Activated naive CD8-positive, alpha-beta T cell (primary cell): ENCODE measurements around the gene ATP1B1.
"Not testable (repeated sequence)": the region's sequence is repeated elsewhere in the genome, so short reads cannot be mapped to it uniquely, and the experiment has no call there.

Experiments
- H3K27ac Mint-ChIP-seq: one replicate; pipeline ENCODE4 v1.8.0; 2021; ENCODE audit warnings: mixed read lengths
- H3K27me3 Mint-ChIP-seq: one replicate; pipeline ENCODE4 v1.8.0; 2021; ENCODE audit warnings: mixed read lengths
- H3K36me3 Mint-ChIP-seq: one replicate; pipeline ENCODE4 v1.8.0; 2021; ENCODE audit warnings: mixed read lengths
- H3K4me1 Mint-ChIP-seq: one replicate; pipeline ENCODE4 v1.8.0; 2021; ENCODE audit warnings: low read depth, mixed read lengths
- H3K4me3 Mint-ChIP-seq: one replicate; pipeline ENCODE4 v1.8.0; 2021; ENCODE audit warnings: mild to moderate bottlenecking, mixed read lengths
- H3K9me3 Mint-ChIP-seq: one replicate; pipeline ENCODE4 v1.8.0; 2021; ENCODE audit warnings: low read depth, mixed read lengths

ATP1B1 gene

DNA sequence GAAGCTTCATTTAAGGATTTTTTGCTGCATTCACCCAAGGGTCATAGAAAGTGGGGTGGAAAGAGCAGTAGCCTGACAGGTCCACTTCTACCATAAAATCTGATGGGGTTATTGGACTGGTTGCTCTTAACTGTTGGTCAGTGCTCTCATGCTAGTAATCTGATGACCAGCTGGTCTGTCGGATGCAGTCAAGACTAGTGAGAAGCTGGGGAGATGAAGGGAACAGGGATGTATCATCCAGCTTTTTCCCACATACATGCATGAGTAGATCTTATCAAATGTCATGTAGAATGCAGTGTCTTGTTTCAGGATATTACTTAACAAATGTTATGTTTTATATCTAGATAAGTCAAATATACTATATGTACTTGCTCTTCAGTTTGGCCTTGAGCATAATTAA is 11.1 kb downstream of the ATP1B1 start:
- no peaks in the 10 kb centered on the region for H3K9me3 Mint-ChIP-seq
- H3K4me1 Mint-ChIP-seq: peaks cover 4% of the 10 kb centered on the region
- no peak overlapping the region for H3K4me3 Mint-ChIP-seq
- H3K36me3 Mint-ChIP-seq: peaks cover 7% of the 10 kb centered on the region
- H3K27me3 Mint-ChIP-seq: no peaks in the 10 kb centered on the region
- no peak overlapping the region for H3K27ac Mint-ChIP-seq

DNA sequence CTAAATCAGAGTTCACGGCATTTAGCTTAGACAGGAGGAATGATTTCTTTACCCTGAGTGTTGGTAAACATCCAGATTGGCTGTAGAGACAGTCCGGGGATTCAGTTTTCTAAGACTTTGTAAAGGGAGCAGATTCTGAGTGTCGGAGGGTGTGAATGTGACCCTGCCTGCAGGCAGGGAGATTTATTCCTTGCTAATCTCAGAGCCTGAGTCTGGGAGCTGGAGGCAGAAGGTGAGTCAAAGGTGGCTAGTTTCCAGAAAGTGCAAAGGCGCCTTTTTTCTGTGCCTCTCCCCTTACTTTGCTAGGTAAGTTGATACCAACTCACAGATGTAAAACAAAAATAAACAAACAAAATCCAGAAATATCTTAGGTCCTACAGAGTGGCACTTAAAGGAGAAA is 11.7 kb downstream of the ATP1B1 start:
- Mint-ChIP-seq H3K27me3 (no peaks in the 10 kb centered on the region), H3K27ac (no peak overlapping the region), H3K4me1 (peaks cover 4% of the 10 kb centered on the region)

DNA sequence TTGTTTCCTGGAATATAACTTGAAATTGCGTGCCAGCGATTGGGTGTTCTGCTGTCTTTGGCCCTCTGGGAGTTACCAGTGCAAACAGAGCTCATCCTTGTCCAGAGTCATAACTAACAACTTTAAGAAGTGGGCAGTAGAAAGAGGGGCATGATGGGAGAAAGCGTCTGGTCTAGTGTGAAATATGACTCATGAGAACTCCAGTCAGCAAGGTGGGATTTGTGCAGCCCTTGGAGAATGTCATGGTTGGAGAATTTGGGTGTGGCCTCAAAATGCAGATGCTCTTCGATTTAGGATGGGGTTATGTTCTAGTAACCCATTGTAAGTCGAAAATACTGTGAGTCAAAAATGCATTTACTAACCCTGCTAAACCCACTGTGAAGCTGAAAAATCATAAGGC is 12.9 kb downstream of the ATP1B1 start:
- no peak overlapping the region for H3K4me3 Mint-ChIP-seq
- H3K36me3 Mint-ChIP-seq: peaks cover 6% of the 10 kb centered on the region
- H3K9me3 Mint-ChIP-seq: no peaks in the 10 kb centered on the region
- H3K27me3 Mint-ChIP-seq: no peaks in the 10 kb centered on the region
- H3K27ac Mint-ChIP-seq: no peak overlapping the region
- H3K4me1 Mint-ChIP-seq: peaks cover 4% of the 10 kb centered on the region

More for the DNA sequence above, 11.7 kb downstream of the ATP1B1 start:
- H3K4me3 Mint-ChIP-seq: no peak overlapping the region
- peaks cover 9% of the 10 kb centered on the region for H3K36me3 Mint-ChIP-seq
- H3K9me3 Mint-ChIP-seq: no peaks in the 10 kb centered on the region

DNA sequence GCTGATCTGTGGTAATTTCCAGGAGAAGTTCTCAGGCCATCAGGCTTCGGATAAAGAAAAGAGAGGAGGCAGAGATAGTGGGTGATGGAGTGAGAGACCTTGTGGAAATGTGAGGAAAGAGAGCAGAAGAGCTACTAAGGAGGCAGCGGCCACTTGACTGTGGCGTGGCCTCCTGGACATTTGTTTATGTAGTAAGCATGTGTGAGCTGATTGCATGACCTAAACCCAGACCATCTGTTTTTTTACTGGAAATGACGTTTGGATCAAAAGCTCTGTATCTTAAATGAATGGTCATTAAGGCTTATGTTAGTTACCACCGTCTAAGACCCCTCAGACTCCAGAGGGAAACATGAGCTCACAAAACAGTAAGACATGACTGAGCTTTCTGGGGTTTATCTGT is 13.6 kb downstream of the ATP1B1 start:
- no peak overlapping the region for H3K4me3 Mint-ChIP-seq
- H3K36me3 Mint-ChIP-seq: peaks cover 10% of the 10 kb centered on the region
- H3K9me3 Mint-ChIP-seq: no peaks in the 10 kb centered on the region
- no peak overlapping the region for H3K27ac Mint-ChIP-seq
- no peaks in the 10 kb centered on the region for H3K27me3 Mint-ChIP-seq
- H3K4me1 Mint-ChIP-seq: peaks cover 4% of the 10 kb centered on the region

DNA sequence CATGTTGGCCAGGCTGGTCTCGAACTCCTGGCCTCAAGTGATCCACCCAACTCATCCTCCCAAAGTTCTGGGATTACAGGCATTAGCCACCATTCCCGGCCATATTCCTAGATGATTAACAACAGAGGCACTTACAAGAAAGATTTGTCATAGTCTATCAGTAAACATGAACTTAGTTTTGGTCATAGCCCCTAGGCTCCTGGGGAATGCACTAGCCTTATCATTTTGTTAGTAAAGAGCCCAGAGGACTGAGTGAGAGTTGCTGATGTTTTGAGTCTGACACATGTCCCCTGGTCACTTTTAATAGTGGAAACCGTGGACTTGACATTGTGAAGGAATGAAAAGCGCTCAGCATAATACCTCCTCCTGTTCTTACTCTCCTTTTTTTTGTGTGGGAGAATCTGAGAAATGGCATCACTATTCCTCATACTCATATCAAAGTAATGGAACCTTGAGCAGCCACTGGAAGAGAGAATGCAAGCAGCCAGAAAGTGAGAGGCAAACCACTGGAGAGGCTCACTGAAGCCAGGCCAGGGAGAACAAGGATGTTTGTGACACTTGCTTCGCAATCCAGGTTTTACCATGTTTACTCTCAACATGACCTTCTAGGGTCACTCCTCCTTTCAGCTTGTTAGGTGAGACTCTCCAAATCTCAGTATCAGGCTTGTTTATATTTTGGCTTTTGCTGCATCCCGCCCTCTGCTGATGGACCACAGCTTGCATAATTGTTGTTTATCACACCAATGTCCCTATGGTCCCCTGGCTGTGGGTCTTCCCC is 14.8 kb downstream of the ATP1B1 start:
- H3K36me3 Mint-ChIP-seq: peaks cover 6% of the 10 kb centered on the region

DNA sequence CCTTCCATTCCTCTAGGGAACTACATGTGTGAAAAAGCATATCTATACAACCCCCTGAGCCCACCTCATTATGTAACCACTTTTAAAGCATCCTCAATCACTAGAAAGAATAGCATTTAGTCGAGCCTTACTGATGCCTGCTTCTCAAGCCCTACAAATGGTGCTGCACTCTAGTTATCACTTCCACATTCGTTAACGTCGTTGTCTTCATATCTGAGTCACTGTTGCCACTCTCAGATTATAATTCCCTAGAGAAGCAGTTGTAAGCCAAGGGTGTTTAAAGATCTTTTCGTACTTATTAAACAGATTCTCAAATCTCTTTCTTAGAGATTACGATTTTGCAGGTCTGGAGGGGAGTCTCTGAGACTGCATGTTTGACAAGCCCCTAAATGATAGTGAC is 16.5 kb downstream of the ATP1B1 start:
- Mint-ChIP-seq H3K4me3 (no peak overlapping the region), H3K4me1 (no peaks in the 10 kb centered on the region), H3K27me3 (no peaks in the 10 kb centered on the region), H3K36me3 (peaks cover 6% of the 10 kb centered on the region), H3K9me3 (no peaks in the 10 kb centered on the region), H3K27ac (no peak overlapping the region)

More for the DNA sequence above, 14.8 kb downstream of the ATP1B1 start:
- Mint-ChIP-seq H3K4me1 (peaks cover 2% of the 10 kb centered on the region), H3K27ac (no peak overlapping the region), H3K27me3 (no peaks in the 10 kb centered on the region), H3K4me3 (no peak overlapping the region), H3K9me3 (no peaks in the 10 kb centered on the region)

DNA sequence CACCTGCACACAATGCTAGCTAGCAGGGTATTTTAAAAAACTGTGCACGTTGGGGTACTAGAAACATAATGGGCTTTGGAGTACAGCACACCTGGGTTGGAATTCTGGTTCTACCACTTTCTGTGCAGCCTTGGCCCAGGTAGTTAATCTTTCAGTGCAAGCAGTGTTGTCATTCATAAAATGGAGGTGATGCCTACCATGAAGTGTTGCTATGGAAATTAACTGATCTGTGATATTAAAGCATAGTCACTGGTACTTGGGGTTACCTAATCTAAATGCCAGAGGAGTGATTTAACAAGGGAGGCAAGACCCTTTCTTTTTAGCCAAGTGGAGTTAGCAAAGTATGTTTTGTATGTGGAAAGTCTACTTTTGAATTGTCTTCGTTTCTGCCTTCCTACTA is 18.0 kb downstream of the ATP1B1 start:
- Mint-ChIP-seq H3K9me3 (no peaks in the 10 kb centered on the region), H3K4me1 (peaks cover 3% of the 10 kb centered on the region), H3K36me3 (peaks cover 9% of the 10 kb centered on the region), H3K27ac (no peak overlapping the region), H3K27me3 (no peaks in the 10 kb centered on the region), H3K4me3 (no peak overlapping the region)

DNA sequence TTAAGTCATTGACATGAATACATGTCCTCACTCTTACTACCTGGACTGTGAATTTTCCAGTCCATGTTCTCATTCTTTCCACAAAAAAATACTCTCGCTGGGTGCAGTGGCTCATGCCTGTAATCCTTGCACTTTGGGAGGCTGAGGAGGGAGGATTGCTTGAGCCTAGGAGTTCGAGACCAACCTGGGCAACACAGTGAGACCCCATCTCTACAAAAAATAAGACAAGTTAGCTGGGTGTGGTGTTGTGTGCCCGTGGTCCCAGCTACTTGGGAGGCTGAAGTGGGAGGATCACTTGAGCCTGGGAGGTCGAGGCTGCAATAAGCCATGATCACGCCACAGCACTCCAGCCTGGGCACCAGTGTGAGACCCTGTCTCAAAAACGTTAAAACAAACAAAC is 19.1 kb downstream of the ATP1B1 start:
- H3K4me1 Mint-ChIP-seq, H3K4me3 Mint-ChIP-seq, H3K36me3 Mint-ChIP-seq, H3K27ac Mint-ChIP-seq, H3K9me3 Mint-ChIP-seq, H3K27me3 Mint-ChIP-seq: not testable (repeated sequence)

DNA sequence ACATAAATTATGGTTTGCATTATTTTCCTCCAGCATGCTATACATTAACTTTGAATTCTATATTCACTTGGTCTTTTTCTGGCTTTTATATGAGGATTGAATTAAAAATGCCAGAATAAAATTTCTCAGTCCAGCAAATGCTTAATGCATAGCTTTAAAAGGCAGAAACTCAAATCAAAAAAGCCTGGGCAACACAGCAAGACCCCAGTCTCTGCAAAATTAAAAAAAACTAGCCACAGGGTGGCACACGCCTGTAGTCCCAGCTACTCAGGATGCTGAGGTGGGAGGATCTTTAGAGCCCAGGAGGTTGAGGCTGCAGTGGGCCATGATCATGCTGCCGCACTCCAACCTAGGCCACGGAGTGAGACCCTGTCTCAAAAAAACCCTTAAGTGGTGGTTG is 19.8 kb downstream of the ATP1B1 start:
- H3K36me3 Mint-ChIP-seq: peaks cover 13% of the 10 kb centered on the region
- peaks cover 3% of the 10 kb centered on the region for H3K4me1 Mint-ChIP-seq
- H3K27me3 Mint-ChIP-seq: no peaks in the 10 kb centered on the region
- no peaks in the 10 kb centered on the region for H3K9me3 Mint-ChIP-seq
- H3K4me3 Mint-ChIP-seq: no peak overlapping the region
- H3K27ac Mint-ChIP-seq: no peak overlapping the region

DNA sequence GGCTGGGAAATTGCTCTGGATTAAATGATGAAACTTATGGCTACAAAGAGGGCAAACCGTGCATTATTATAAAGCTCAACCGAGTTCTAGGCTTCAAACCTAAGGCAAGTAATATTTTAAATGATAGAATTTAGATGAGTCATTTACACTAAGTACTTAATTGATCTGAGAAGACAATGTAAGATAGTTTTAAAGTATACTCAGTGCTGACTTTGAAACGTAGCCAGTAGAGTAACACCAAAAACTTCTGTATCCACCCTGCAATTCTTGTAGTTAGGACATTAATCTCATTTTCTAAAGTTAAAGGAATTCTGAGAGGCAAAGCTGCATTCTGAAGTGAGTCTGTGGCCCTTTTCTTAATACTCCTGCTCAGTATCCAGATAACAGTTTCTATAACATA is 20.8 kb downstream of the ATP1B1 start:
- no peaks in the 10 kb centered on the region for H3K9me3 Mint-ChIP-seq
- H3K4me1 Mint-ChIP-seq: peaks cover 3% of the 10 kb centered on the region
- H3K36me3 Mint-ChIP-seq: peaks cover 13% of the 10 kb centered on the region
- H3K27ac Mint-ChIP-seq: no peak overlapping the region
- H3K4me3 Mint-ChIP-seq: no peak overlapping the region
- H3K27me3 Mint-ChIP-seq: no peaks in the 10 kb centered on the region

DNA sequence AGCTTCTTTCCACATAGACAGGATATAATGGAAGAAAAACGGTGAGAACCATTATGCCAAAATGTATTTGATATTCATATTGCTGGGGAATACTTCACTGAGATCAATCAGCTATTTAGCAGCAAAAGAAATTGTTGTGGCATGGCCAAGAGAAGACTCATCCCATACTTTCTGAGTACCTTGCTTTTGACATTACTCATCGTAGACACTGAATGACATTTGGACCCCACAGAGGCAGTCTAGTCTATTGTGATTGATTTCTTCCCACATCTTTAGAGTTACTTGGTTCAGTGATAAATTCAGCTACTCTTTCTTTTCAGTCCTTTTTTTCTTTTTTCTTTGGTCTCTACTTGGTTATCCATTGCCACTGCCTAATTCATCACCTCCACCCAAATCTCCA is 22.1 kb downstream of the ATP1B1 start:
- Mint-ChIP-seq H3K9me3 (no peaks in the 10 kb centered on the region), H3K27me3 (no peaks in the 10 kb centered on the region), H3K36me3 (peaks cover 13% of the 10 kb centered on the region), H3K4me1 (peaks cover 3% of the 10 kb centered on the region), H3K4me3 (no peak overlapping the region), H3K27ac (peak overlapping the region; percentile 35)

DNA sequence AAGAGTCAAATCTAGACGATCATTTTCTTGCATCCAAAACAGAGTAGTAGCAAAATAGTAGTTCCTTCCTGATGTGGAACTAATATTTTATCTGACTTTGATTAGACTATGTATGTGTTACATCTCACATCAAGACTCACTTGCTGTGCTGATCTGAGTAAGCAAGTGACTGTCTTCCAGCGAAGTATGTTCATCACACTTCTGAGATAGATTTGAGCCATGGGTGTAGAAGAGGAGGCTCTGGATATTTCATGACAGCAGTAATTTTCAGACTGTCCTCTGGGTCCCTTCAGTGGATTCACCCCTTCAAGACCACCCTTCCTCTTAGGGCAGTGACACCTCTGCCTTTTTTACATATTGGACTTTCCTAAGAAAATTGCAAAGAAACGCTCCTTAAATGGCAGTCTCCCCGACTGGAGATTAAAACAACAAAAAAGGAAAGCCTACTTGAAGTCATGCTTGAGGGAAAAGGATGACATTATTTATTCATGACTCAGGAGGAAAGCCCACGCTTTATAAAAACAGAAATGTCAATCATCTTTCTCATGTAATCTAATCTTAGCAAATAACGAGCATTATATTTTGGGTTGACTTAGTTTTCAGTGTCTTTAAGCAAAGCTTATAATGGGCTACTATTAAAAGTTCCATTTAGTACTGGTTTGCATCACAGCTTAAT is 22.8 kb downstream of the ATP1B1 start:
- Mint-ChIP-seq H3K27ac (no peak overlapping the region), H3K4me1 (peaks cover 3% of the 10 kb centered on the region)

DNA sequence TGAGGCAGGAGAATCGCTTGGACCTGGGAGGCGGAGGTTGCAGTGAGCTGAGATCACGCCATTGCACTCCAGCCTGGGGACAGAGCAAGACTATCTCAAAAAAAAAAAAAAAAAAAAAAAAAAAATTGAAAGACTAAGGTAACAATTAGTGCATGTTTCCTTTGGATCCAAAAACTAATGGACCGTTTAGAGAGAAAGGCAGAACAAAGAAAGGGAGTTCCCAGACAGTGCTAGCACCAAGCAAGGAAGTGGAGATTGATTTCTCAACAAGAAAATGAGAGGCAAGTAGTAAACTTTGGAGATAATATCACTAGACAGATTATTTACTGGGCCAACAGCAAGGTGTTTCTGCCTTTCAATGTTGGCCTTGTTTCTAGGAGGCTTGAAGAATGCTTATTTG is 24.2 kb downstream of the ATP1B1 start:
- no peak overlapping the region for H3K4me3 Mint-ChIP-seq
- peaks cover 3% of the 10 kb centered on the region for H3K4me1 Mint-ChIP-seq
- H3K27ac Mint-ChIP-seq: no peak overlapping the region
- peaks cover 9% of the 10 kb centered on the region for H3K36me3 Mint-ChIP-seq
- no peaks in the 10 kb centered on the region for H3K27me3 Mint-ChIP-seq
- no peaks in the 10 kb centered on the region for H3K9me3 Mint-ChIP-seq

More for the DNA sequence above, 22.8 kb downstream of the ATP1B1 start:
- Mint-ChIP-seq H3K27me3 (no peaks in the 10 kb centered on the region), H3K9me3 (no peaks in the 10 kb centered on the region), H3K4me3 (no peak overlapping the region), H3K36me3 (peaks cover 13% of the 10 kb centered on the region)

DNA sequence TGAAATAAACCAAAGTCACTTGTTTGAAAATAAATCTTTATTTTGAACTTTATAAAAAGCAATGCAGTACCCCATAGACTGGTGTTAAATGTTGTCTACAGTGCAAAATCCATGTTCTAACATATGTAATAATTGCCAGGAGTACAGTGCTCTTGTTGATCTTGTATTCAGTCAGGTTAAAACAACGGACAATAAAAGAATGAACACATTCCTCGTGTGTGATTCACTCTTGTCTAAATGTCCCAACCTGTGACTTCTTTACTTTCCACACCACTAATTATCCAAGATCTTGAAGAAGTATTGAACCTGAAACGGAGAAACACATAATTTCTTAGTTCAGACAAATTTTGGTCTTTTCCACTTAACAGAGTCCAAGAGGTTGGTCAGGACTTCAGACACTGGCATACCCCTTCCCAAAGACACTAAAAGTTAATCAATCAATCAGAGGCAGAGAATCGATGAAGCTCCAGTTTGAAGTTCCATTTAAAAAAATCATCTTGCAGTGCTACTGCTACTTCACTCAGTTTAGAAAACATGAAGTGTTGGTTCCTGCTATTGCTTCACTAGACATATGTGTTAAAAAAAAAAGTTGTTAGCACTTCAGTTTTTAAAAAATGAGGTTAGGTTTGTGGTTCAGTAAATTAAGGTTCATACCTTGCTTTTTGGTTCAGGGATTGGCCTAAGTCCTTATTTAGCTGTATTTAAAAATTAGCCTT is 26.2 kb downstream of the ATP1B1 start:
- H3K27ac Mint-ChIP-seq: no peak overlapping the region

DNA sequence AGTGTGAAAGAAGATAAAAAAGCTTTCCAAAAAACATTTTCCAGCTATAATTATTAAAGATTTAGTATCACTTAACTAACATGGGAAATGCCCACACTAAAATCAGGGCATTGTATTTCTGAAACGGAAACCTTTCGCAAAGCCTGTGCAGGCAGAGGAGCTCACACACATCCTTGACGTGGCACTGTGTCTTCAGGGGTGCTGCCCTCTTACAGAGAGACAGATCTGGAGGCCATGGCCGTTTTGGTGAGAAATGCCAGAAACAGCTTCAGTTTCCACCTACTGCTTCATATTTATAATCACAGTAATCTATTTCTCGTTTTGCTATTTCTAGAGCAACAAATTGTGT is 26.7 kb downstream of the ATP1B1 start:
- H3K4me1 Mint-ChIP-seq: peaks cover 5% of the 10 kb centered on the region
- H3K36me3 Mint-ChIP-seq: peaks cover 12% of the 10 kb centered on the region
- no peaks in the 10 kb centered on the region for H3K9me3 Mint-ChIP-seq
- no peak overlapping the region for H3K4me3 Mint-ChIP-seq
- no peaks in the 10 kb centered on the region for H3K27me3 Mint-ChIP-seq
- H3K27ac Mint-ChIP-seq: no peak overlapping the region

More for the DNA sequence above, 26.2 kb downstream of the ATP1B1 start:
- Mint-ChIP-seq H3K4me1 (peaks cover 5% of the 10 kb centered on the region), H3K9me3 (no peaks in the 10 kb centered on the region), H3K27me3 (no peaks in the 10 kb centered on the region), H3K36me3 (peaks cover 12% of the 10 kb centered on the region), H3K4me3 (no peak overlapping the region)
